Smooth muscle cell (in vitro differentiated cells): ENCODE measurements around the gene PPARD. TPM values are rescaled to one million over a fixed set of nuclear protein-coding genes. Genes with fewer than 3 reads are reported as not detected.

Experiments
- DNase-seq: peaks from one replicate; lab custom pipeline; 2025; ENCODE audit not compliant: unreplicated experiment; lab: John Stamatoyannopoulos, UW
- H2AFZ ChIP-seq: fragments of 200-600 bp; sonication (generic); 2 replicates; pipeline ENCODE4 v1.6.0; 2016; ENCODE audit warnings: antibody characterized with exemption, low read depth, mild to moderate bottlenecking
- H3F3A ChIP-seq: fragments of 200-600 bp; sonication (generic); 2 replicates; pipeline ENCODE4 v1.6.0; 2017; ENCODE audit warnings: antibody characterized with exemption, low read depth
- H3K27ac ChIP-seq: fragments of 200-600 bp; sonication (generic); 2 replicates; pipeline ENCODE4 v1.5.1; 2016; ENCODE audit warnings: low read depth, mild to moderate bottlenecking
- H3K27me3 ChIP-seq: fragments of 200-600 bp; sonication (generic); 2 replicates; pipeline ENCODE4 v1.6.1; 2016; ENCODE audit warnings: low read depth, mild to moderate bottlenecking
- H3K36me3 ChIP-seq: fragments of 200-600 bp; sonication (generic); 2 replicates; pipeline ENCODE4 v1.5.1; 2016; ENCODE audit warnings: low read depth
- H3K4me1 ChIP-seq: fragments of 200-600 bp; sonication (generic); 2 replicates; pipeline ENCODE4 v1.5.1; 2016; ENCODE audit warnings: low read depth
- H3K4me2 ChIP-seq: fragments of 200-600 bp; sonication (generic); 2 replicates; pipeline ENCODE4 v1.6.0; 2016; ENCODE audit warnings: mild to moderate bottlenecking
- H3K4me3 ChIP-seq: fragments of 200-600 bp; sonication (generic); 2 replicates; pipeline ENCODE4 v1.5.1; 2016; ENCODE audit warnings: mild to moderate bottlenecking
- H3K79me2 ChIP-seq: fragments of 200-600 bp; sonication (generic); 2 replicates; pipeline ENCODE4 v1.6.0; 2016; ENCODE audit warnings: low read depth, mild to moderate bottlenecking
- H3K9ac ChIP-seq: fragments of 200-600 bp; sonication (generic); 2 replicates; pipeline ENCODE4 v1.6.0; 2016; ENCODE audit warnings: low read depth
- H3K9me3 ChIP-seq: fragments of 200-600 bp; sonication (generic); replicated peaks from 2 replicates; pipeline ENCODE4 v1.5.1; 2016; ENCODE audit warnings: low read depth
- H4K20me1 ChIP-seq: fragments of 200-600 bp; sonication (generic); 2 replicates; pipeline ENCODE4 v1.6.0; 2016; ENCODE audit warnings: low read depth
- WGBS: methylation state at CpG from one replicate; pipeline ENCODE4 v1.1.7; 2016; ENCODE audit warnings: low lambda C conversion rate; 5-methylcytosine and 5-hydroxymethylcytosine counted together
- polyA plus RNA-seq: library from polyadenylated mRNA; unstranded; fragments of >200 nt; fragmentation: Nextera tagmentation; extraction: Ambion mirVana; gene quantifications from 2 replicates; pipeline ENCODE4 v1.2.1, GENCODE V29; 2016
- total RNA-seq: library from RNA; depleted of rRNA; stranded (reverse); fragments of >200 nt; gene quantifications from 2 replicates; pipeline ENCODE4 v1.2.3, GENCODE V29; 2014
- TF ChIP-seq, protein P1 (sequence below): fragments of 200-600 bp; sonication (generic); IDR thresholded peaks from 2 replicates; pipeline ENCODE4 v1.5.1; 2017; ENCODE audit warnings: borderline replicate concordance, mild to moderate bottlenecking, antibody characterized with exemption; ENCODE audit not compliant: insufficient read depth, poor library complexity, severe bottlenecking

The PPARD gene
- total and polyA plus RNA-seq, 2 experiments from 2014 or later = 8.2 to 31.1 TPM

DNA sequence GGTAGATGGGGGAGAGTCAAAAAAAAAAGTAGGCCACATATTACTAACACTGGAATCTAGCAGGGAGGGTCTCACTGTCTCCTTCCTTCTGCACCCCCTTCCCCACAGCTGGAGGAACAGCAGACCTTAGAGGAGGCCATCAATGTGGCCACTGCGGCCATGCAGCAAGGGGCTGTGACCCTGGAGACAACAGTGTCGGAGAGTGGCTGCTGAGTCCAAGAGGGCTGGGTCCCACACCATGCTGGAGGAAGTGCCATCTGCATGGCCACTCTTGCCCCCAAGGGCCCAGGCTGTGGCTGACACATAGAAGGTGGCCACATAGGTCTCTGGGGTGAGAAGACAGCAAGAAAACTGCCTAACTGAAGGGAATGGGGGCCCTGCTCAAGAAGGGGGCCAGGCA, 47.3 kb upstream of the PPARD start:
- Histone ChIP-seq H3K36me3 (no peaks in the 10 kb centered on the region), H4K20me1 (no peaks in the 10 kb centered on the region), H3K4me2 (no peak overlapping the region), H3K9ac (no peak overlapping the region), H3K4me3 (no peak overlapping the region), H2AFZ (no peak overlapping the region), H3K27me3 (no peaks in the 10 kb centered on the region), H3F3A (no peaks in the 10 kb centered on the region), H3K79me2 (no peaks in the 10 kb centered on the region), H3K9me3 (no peaks in the 10 kb centered on the region), H3K27ac (no peak overlapping the region), H3K4me1 (peaks cover 6% of the 10 kb centered on the region)
- no peak for DNase-seq
- TF ChIP-seq, protein P1, sequence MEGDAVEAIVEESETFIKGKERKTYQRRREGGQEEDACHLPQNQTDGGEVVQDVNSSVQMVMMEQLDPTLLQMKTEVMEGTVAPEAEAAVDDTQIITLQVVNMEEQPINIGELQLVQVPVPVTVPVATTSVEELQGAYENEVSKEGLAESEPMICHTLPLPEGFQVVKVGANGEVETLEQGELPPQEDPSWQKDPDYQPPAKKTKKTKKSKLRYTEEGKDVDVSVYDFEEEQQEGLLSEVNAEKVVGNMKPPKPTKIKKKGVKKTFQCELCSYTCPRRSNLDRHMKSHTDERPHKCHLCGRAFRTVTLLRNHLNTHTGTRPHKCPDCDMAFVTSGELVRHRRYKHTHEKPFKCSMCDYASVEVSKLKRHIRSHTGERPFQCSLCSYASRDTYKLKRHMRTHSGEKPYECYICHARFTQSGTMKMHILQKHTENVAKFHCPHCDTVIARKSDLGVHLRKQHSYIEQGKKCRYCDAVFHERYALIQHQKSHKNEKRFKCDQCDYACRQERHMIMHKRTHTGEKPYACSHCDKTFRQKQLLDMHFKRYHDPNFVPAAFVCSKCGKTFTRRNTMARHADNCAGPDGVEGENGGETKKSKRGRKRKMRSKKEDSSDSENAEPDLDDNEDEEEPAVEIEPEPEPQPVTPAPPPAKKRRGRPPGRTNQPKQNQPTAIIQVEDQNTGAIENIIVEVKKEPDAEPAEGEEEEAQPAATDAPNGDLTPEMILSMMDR = no peak
- 97% methylated on average over 2 of the region's 2 CpGs for WGBS

DNA sequence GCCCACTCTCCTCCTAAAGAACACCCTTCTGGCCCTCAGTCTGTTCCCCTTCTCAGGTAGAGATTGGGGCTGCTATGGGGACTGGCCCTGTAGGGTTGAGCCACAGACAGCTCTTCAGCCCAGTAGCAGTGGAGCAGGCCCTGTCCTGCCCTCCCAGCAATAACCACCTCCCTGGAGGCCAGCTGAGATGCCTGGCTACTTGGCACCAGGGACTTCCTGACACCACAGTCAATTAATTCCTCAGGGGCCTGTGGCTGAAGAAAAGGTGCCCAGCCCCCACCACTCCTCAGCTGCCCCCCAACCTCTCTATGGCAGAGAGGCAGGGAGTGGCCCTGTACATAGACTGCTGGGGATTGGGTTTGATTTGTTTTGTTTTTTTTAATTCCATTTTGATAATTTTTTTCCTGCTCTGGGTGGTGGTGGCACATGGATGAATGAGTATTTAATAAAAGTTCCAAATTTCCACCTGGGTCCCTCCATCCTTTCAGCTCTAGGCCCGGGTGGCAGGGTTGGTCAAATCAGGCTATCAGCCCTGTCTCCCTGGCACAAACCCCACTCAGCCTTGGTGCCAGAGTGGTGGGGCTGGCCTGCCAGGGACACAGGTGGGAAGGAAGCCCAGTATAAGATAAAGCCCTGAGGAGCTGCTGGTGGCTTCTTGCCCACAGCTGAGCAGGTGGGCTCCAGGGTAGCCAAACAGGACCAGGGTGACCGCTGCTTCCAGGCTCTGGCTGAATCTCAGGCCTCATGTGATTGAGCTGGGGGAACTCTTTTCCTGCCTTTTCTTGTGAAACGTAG, 46.6 kb upstream of the PPARD start:
- Histone ChIP-seq H3F3A (no peaks in the 10 kb centered on the region), H3K79me2 (no peaks in the 10 kb centered on the region), H2AFZ (no peak overlapping the region), H3K36me3 (no peaks in the 10 kb centered on the region), H3K4me1 (peaks cover 6% of the 10 kb centered on the region), H3K27ac (no peak overlapping the region), H4K20me1 (no peaks in the 10 kb centered on the region), H3K9me3 (no peaks in the 10 kb centered on the region), H3K27me3 (no peaks in the 10 kb centered on the region), H3K4me3 (no peak overlapping the region), H3K4me2 (no peak overlapping the region), H3K9ac (no peak overlapping the region)
- WGBS = 86% methylated on average over 3 of the region's 3 CpGs
- no peak for DNase-seq
- TF ChIP-seq, protein P1 = no peak

DNA sequence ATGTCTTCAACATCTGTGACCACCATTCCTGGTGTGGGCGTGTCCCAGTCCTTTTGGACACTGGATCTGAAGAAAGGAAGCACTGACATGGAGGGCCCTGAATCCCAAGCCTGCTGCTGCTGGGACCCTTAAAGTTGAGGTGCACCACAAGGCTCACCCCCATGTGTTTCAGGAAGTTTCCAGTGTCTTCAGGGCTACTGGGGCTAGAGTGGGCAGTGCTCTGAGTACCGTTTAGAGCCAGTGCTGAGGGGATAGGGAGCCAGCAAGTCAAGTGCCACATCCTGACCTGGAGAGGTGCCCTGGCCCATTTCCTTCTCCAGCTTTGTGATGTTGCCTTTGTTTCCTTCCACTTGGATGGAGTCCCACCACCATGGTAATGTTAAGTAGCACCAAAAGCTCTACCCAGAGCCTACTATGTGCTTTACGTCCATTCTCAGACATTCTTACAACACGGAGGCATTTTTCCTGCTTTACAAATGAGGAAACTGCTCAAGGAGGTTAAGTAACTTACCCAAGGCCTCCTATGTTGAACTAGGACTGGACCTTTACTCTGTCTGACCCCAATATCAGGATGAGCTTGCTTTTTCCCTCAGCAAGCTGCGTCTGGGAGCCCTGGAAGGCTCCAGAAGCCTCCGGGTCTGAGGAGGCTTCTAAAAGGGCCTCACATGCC, 45.3 kb upstream of the PPARD start:
- DNase-seq = no peak
- no peaks in the 10 kb centered on the region for H3F3A ChIP-seq
- no peaks in the 10 kb centered on the region for H3K9me3 ChIP-seq
- no peak overlapping the region for H3K9ac ChIP-seq
- H3K27me3 ChIP-seq = no peaks in the 10 kb centered on the region
- no peaks in the 10 kb centered on the region for H3K79me2 ChIP-seq
- no peak overlapping the region for H2AFZ ChIP-seq
- H3K4me3 ChIP-seq = peak overlapping the region; percentile 39
- H4K20me1 ChIP-seq = no peaks in the 10 kb centered on the region
- peaks cover 6% of the 10 kb centered on the region for H3K4me1 ChIP-seq
- H3K4me2 ChIP-seq = peak overlapping the region; percentile 81
- no peak overlapping the region for H3K27ac ChIP-seq
- TF ChIP-seq, protein P1 = no peak
- WGBS = 76% methylated on average over 6 of the region's 6 CpGs
- H3K36me3 ChIP-seq = no peaks in the 10 kb centered on the region
